Frontal cortex (tissue), 4 donors: ENCODE measurements around the gene TYMS. TPM values are rescaled to one million over a fixed set of nuclear protein-coding genes. Genes with fewer than 3 reads are reported as not detected.
"Not testable (repeated sequence)": the region's sequence is repeated elsewhere in the genome, so short reads cannot be mapped to it uniquely, and the experiment has no call there.

Experiments used
- DNase-seq, 2 donors: peaks; one replicate each; pipeline ENCODE4 v3.0.0; 2012; ENCODE audit warnings: low spot score in 2 of 2
- FAIRE-seq: peaks from 2 replicates; lab custom pipeline; 2012; peaks lifted over from hg19 to GRCh38; lab: Jason Lieb, UNC
- total RNA-seq: library from RNA; depleted of rRNA; stranded (reverse); fragments of >200 nt; gene quantifications from one replicate; pipeline ENCODE4 v1.2.3, GENCODE V29; 2014
- donor health status: control.
- donor health status: control.
- donor health status: control.

TYMS gene
- total RNA-seq, 1 donor from 2014 or later = 3.7 TPM

- DNase-seq (no peak), FAIRE-seq (no peak)
Observed at GRCh38 chr18:675307-675706, 17.9 kb downstream of the TYMS start.

GRCh38 chr18:676069-676468, 18.6 kb downstream of the TYMS start:
- DNase-seq (no peak), FAIRE-seq (no peak)

- FAIRE-seq = no peak
Observed at GRCh38 chr18:676736-677135, 19.3 kb downstream of the TYMS start.

GRCh38 chr18:677145-677544, 19.7 kb downstream of the TYMS start:
- FAIRE-seq (no peak), DNase-seq (no peak)

More at GRCh38 chr18:676736-677135, 19.3 kb downstream of the TYMS start:
- DNase-seq = no peak

- DNase-seq (peak in 1 of 2 donors; percentile 27), FAIRE-seq (no peak)
Observed at GRCh38 chr18:677951-678381, 20.5 kb downstream of the TYMS start.

GRCh38 chr18:678482-679182, 21.2 kb downstream of the TYMS start:
- FAIRE-seq (no peak), DNase-seq (no peak)

GRCh38 chr18:679516-679915, 22.1 kb downstream of the TYMS start:
- no peak for FAIRE-seq
- DNase-seq = no peak

GRCh38 chr18:680392-680791, 22.9 kb downstream of the TYMS start:
- no peak for FAIRE-seq
- no peak for DNase-seq

GRCh38 chr18:681985-682384, 24.5 kb downstream of the TYMS start:
- FAIRE-seq = no peak
- DNase-seq = no peak

GRCh38 chr18:682416-682815, 25.0 kb downstream of the TYMS start:
- FAIRE-seq, DNase-seq: not testable (repeated sequence)

GRCh38 chr18:682833-683232, 25.4 kb downstream of the TYMS start:
- no peak for DNase-seq
- FAIRE-seq = no peak

GRCh38 chr18:683531-683930, 26.1 kb downstream of the TYMS start:
- DNase-seq (no peak), FAIRE-seq (no peak)

GRCh38 chr18:685438-685837, 28.0 kb downstream of the TYMS start:
- DNase-seq = no peak
- FAIRE-seq = no peak

GRCh38 chr18:686339-687111, 29.1 kb downstream of the TYMS start:
- DNase-seq (no peak), FAIRE-seq (no peak)

- DNase-seq = no peak
- FAIRE-seq = no peak
Observed at GRCh38 chr18:688323-688722, 30.9 kb downstream of the TYMS start.

GRCh38 chr18:692824-693223, 35.4 kb downstream of the TYMS start:
- FAIRE-seq (no peak), DNase-seq (no peak)

GRCh38 chr18:693466-694187, 36.2 kb downstream of the TYMS start:
- DNase-seq = no peak
- no peak for FAIRE-seq

GRCh38 chr18:697012-697411, 39.6 kb downstream of the TYMS start:
- DNase-seq (no peak), FAIRE-seq (no peak)

GRCh38 chr18:697800-698199, 40.3 kb downstream of the TYMS start:
- no peak for FAIRE-seq

GRCh38 chr18:703213-703967, 45.9 kb downstream of the TYMS start:
- no peak for DNase-seq
- FAIRE-seq = no peak

More at GRCh38 chr18:697800-698199, 40.3 kb downstream of the TYMS start:
- DNase-seq = no peak
